IMR-90 (cell line): ENCODE measurements around the gene LYZL6.

ENCODE experiments used
- CEBPB ChIP-seq: IDR thresholded peaks from 2 replicates; pipeline ENCODE4 v1.6.1; 2012; ENCODE audit warnings: low read depth, low read length, improper control_type of control experiment
- CTCF ChIP-seq: conservative IDR thresholded peaks from 2 replicates; pipeline ENCODE4 v1.5.1; 2012; ENCODE audit warnings: mild to moderate bottlenecking, low read depth, low read length, improper control_type of control experiment
- FOS ChIP-seq: fragments of 150-350 bp; IDR thresholded peaks from 2 replicates; pipeline ENCODE4 v1.6.1; 2016; ENCODE audit warnings: low read depth, low read length
- MXI1 ChIP-seq: IDR thresholded peaks from 2 replicates; pipeline ENCODE4 v1.6.1; 2012; ENCODE audit warnings: low read depth, mild to moderate bottlenecking, low read length, moderate library complexity, borderline replicate concordance
- SMC3 ChIP-seq: fragments of 150-350 bp; IDR thresholded peaks from 2 replicates; pipeline ENCODE4 v1.6.1; 2016; ENCODE audit warnings: low read depth, mild to moderate bottlenecking, antibody characterized with exemption, low read length, moderate library complexity

GRCh38 chr17:35889818-35890773, 53.4 kb downstream of the LYZL6 start:
- TF ChIP-seq CEBPB (no peak), CTCF (no peak), SMC3 (no peak), FOS (no peak), MXI1 (no peak)
